Cardiac muscle cell (in vitro differentiated cells and primary cell): ENCODE results near the gene MTNR1B. TPM values are rescaled to one million over a fixed set of nuclear protein-coding genes. Genes with fewer than 3 reads are reported as not detected.

Experiments used
- DNase-seq, 2 donors: peaks; one replicate each; pipeline versions ENCODE4 v3.0.0 to v3.0.0-alpha.2; 2010 to 2017; ENCODE audit warnings: low read depth in 1 of 2, low spot score in 1 of 2
- H3K27ac ChIP-seq: fragments of 200-600 bp; sonication (generic); 2 replicates; pipeline ENCODE4 v1.5.1; 2016
- H3K27me3 ChIP-seq: fragments of 200-600 bp; sonication (generic); 2 replicates; pipeline ENCODE4 v1.6.0; 2016; ENCODE audit warnings: control low read depth
- H3K36me3 ChIP-seq: fragments of 200-600 bp; sonication (generic); 2 replicates; pipeline ENCODE4 v1.5.1; 2016; ENCODE audit warnings: control low read depth
- H3K4me1 ChIP-seq: fragments of 200-600 bp; sonication (generic); 2 replicates; pipeline ENCODE4 v1.8.1; 2017; ENCODE audit warnings: low read depth, mild to moderate bottlenecking, mixed run types
- H3K4me3 ChIP-seq: fragments of 200-600 bp; sonication (generic); 2 replicates; pipeline ENCODE4 v1.5.1; 2016; ENCODE audit warnings: mild to moderate bottlenecking
- H3K9me3 ChIP-seq: fragments of 200-600 bp; sonication (generic); 2 replicates; pipeline ENCODE4 v1.5.1; 2017; ENCODE audit warnings: low read depth, mild to moderate bottlenecking, control low read depth
- CTCF ChIP-seq: IDR thresholded peaks from 2 replicates; pipeline ENCODE4 v1.5.1; 2012; ENCODE audit warnings: low read depth, mild to moderate bottlenecking, low read length
- polyA plus RNA-seq: library from polyadenylated mRNA; unstranded; fragments of >200 nt; fragmentation: Nextera tagmentation; extraction: Ambion mirVana; gene quantifications from 2 replicates; pipeline ENCODE4 v1.2.1, GENCODE V29; 2016
- total RNA-seq: library from RNA; depleted of rRNA; stranded (reverse); fragments of >200 nt; gene quantifications from 2 replicates; pipeline ENCODE4 v1.2.3, GENCODE V29; 2016

The MTNR1B gene
- total RNA-seq, result not detected in 2 replicates
- polyA plus RNA-seq, result not detected in 2 replicates

DNA sequence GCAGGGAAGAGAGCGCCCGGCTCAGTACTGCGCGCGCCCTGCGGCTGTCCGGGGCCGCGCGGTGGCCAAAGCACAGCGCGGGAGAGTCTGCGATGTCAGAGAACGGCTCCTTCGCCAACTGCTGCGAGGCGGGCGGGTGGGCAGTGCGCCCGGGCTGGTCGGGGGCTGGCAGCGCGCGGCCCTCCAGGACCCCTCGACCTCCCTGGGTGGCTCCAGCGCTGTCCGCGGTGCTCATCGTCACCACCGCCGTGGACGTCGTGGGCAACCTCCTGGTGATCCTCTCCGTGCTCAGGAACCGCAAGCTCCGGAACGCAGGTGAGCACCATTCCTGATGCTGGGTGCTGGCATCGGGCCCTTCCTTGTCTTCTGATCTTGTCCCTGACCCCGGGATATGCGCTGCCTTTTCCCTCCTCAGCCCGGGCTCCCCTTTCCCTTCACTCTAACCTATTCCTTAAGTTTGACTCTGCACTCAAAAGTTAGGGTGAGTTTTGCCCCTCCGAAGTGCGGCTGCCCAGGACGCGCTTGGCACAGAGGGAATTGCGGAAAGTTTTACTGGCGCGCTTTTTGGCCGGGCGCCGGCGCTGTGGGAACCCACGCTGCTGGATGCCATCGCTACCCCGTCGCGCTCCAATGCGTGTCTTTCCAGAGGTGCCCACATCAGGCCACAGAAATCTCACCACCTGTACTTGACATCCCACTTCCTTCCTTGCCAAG is at the start of gene MTNR1B:
MTNR1B (plus strand) TSS at position 18 of the 714 bp plus-strand sequence; CDS start at position 93, 75 bp downstream.
- TF ChIP-seq CTCF, result no peak
- no peak within 1 kb of the TSS for H3K27ac ChIP-seq
- peak within 1 kb of the TSS; percentile 31 for H3K4me3 ChIP-seq
- H3K9me3 ChIP-seq, result no peaks in the 10 kb centered on the region
- H3K4me1 ChIP-seq, result no peaks in the 10 kb centered on the region
- DNase-seq, result peak in 1 of 2 donors; percentile 28
- H3K27me3 ChIP-seq, result peaks cover 80% of the 10 kb centered on the region
- no peaks in the 10 kb centered on the region for H3K36me3 ChIP-seq

GRCh38 chr11:92920331-92920730 is 49.1 kb upstream of the MTNR1B start:
- H3K4me3 ChIP-seq, result no peak overlapping the region
- DNase-seq, result no peak
- H3K9me3 ChIP-seq, result no peaks in the 10 kb centered on the region
- no peaks in the 10 kb centered on the region for H3K36me3 ChIP-seq
- H3K27me3 ChIP-seq, result no peaks in the 10 kb centered on the region
- H3K4me1 ChIP-seq, result no peaks in the 10 kb centered on the region
- TF ChIP-seq CTCF, result no peak
- no peak overlapping the region for H3K27ac ChIP-seq

DNA sequence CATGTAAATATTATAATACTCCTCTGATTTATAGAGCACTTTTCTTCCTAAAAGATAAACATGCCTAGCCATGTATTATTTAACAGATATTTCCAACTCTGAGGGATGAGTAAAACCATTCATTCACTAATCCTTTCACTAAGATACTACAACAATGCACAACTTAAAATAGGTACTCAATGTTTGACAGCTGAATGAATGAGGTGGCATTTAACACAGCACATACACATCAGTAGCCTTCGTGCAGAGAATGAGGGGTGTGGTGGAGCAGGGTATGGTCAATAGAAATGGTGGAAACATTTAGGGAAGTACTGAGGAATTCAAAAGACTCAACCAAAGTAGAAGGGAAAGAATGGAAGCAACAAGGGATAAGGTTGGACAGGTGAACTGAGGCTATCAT is 46.7 kb upstream of the MTNR1B start:
- H3K4me1 ChIP-seq, result no peaks in the 10 kb centered on the region
- no peak overlapping the region for H3K4me3 ChIP-seq
- no peak for DNase-seq
- no peak for TF ChIP-seq CTCF
- H3K27ac ChIP-seq, result no peak overlapping the region
- no peaks in the 10 kb centered on the region for H3K36me3 ChIP-seq
- H3K27me3 ChIP-seq, result no peaks in the 10 kb centered on the region
- no peaks in the 10 kb centered on the region for H3K9me3 ChIP-seq

GRCh38 chr11:92929246-92929645 is 40.2 kb upstream of the MTNR1B start:
- Histone ChIP-seq H3K27me3 (no peaks in the 10 kb centered on the region), H3K36me3 (no peaks in the 10 kb centered on the region), H3K4me1 (no peaks in the 10 kb centered on the region), H3K4me3 (no peak overlapping the region), H3K9me3 (no peaks in the 10 kb centered on the region), H3K27ac (no peak overlapping the region)
- no peak for TF ChIP-seq CTCF
- no peak for DNase-seq

DNA sequence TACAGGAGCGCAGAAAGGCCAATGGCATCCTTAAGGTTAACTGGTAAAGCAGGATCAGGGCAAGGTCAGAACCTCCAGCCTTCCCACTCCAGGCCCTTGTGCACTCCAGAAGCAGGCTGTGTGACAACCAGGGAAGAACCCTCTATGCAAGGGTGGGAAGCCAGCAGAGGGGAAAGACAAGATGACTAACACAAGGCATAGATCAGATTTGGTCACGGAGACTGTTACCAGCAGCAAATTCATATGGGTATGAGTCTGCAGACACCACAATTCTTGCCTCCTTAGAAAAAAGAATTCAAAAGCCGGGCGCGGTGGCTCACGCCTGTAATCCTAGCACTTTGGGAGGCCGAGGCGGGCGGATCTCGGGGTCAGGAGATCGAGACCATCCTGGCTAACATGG is 39.8 kb upstream of the MTNR1B start:
- H3K27ac ChIP-seq, result no peak overlapping the region
- DNase-seq, result no peak
- no peaks in the 10 kb centered on the region for H3K27me3 ChIP-seq
- no peak overlapping the region for H3K4me3 ChIP-seq
- no peak for TF ChIP-seq CTCF
- H3K4me1 ChIP-seq, result no peaks in the 10 kb centered on the region
- no peaks in the 10 kb centered on the region for H3K36me3 ChIP-seq
- H3K9me3 ChIP-seq, result no peaks in the 10 kb centered on the region
